Activated CD4-positive, alpha-beta T cell treated with anti-CD3 and anti-CD28 coated beads for 24 hours (primary cell): ENCODE results near the gene WDR4.
"Not testable (repeated sequence)": the region's sequence is repeated elsewhere in the genome, so short reads cannot be mapped to it uniquely, and the experiment has no call there.

ENCODE experiments used
- DNase-seq, 2 donors: peaks; one replicate each; pipeline ENCODE4 v3.0.0-alpha.2; 2020; ENCODE audit warnings: low read depth in 2 of 2

WDR4 gene

GRCh38 chr21:42854246-42855010 lies 24.9 kb downstream of the WDR4 start:
- no peak for DNase-seq

GRCh38 chr21:42853621-42854020 lies 25.7 kb downstream of the WDR4 start:
- no peak for DNase-seq

DNA sequence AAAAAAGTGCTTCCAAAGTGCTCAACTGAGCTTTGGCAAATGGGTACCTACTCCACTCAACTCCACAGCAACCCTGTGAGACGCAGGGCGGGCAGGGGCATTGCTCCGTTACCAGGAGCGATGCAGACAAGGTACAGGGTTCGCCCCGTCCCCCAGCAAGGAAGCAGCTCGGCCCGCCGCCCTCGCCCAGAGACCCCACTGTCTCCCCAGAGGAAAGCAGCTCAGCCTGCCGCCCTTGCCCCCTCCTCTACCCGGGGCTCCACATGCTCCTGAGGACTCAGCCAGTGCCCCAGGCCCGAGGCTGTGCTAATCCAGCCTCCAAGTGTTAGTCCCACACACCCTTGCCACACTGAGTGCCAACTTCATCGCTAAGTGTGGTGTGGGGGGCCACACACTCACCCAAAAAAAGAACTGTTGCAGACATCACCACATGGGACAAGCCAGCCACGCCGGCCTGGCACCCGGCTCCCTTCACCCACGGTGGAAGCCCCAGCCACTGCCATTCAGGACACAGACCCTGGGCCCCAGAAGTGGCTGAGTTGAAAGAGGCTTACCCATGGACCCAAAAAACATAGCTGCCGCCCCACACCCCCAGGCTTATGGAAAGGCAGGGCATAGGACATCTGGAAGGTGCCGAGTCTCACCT lies 26.3 kb downstream of the WDR4 start:
- DNase-seq: no peak

GRCh38 chr21:42851812-42852665 lies 27.3 kb downstream of the WDR4 start:
- no peak for DNase-seq

- no peak for DNase-seq
These were observed 28.4 kb downstream of the WDR4 start for GRCh38 chr21:42850866-42851391.

- DNase-seq: no peak
These were observed 28.9 kb downstream of the WDR4 start for GRCh38 chr21:42850463-42850862.

DNA sequence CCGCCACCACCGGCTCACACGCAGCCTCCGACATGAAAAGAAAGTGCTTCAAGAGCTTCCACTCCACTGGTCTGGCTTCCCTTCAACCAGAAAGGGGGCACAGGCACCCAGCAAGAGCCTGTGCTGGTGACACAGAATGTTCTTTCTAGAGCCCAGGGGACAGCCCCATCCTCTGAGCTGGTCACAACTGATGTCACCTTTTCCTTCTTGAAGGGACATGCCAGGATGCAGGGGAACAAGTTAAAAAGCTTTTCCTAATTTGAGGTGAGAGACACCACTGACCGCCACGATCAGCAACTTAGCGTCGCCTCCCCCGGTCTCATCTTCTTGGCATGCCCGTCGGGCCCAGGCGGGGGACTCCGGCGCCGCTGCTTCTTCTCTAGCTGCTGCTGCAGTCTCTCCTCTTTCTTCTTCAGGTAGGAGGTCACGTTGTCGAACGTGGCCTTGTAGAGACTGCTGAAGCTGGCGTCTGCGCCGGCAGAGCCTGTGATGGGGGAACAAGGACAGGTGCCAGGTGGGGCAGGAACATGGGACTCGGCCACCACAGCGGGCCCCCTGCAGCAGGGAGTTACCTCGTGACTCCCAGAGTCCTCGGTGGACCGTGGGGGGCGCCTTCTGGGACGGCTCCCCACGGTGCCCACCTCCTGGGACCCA lies 29.5 kb downstream of the WDR4 start:
- DNase-seq: no peak

- no peak for DNase-seq
These were observed 30.2 kb downstream of the WDR4 start for GRCh38 chr21:42848932-42849758.

GRCh38 chr21:42848144-42848931 lies 31.0 kb downstream of the WDR4 start:
- not testable (repeated sequence) for DNase-seq

DNA sequence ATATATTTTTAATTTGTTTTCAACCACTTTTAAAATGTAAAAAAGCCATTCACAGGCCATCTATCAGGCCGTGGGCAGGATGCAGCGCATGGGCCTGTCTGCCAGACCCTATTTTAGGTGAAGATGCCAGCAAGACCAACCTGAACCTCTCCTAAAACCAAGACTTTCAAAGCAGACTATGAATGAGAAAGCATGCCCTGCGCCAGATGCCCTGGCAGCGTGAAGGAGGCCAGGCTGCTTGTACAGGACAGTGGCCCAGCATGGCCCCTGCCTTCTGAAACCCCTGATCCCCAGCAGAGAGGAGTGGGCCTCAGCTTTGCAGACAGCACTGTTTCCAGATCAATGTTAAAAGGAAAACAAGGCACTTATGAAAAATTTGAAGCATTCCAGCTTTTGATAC lies 31.6 kb downstream of the WDR4 start:
- DNase-seq: no peak

- no peak for DNase-seq
These were observed 32.2 kb downstream of the WDR4 start for GRCh38 chr21:42847051-42847707.

GRCh38 chr21:42846221-42846620 lies 33.1 kb downstream of the WDR4 start:
- no peak for DNase-seq

- DNase-seq: no peak
These were observed 33.9 kb downstream of the WDR4 start for GRCh38 chr21:42845296-42845965.

DNA sequence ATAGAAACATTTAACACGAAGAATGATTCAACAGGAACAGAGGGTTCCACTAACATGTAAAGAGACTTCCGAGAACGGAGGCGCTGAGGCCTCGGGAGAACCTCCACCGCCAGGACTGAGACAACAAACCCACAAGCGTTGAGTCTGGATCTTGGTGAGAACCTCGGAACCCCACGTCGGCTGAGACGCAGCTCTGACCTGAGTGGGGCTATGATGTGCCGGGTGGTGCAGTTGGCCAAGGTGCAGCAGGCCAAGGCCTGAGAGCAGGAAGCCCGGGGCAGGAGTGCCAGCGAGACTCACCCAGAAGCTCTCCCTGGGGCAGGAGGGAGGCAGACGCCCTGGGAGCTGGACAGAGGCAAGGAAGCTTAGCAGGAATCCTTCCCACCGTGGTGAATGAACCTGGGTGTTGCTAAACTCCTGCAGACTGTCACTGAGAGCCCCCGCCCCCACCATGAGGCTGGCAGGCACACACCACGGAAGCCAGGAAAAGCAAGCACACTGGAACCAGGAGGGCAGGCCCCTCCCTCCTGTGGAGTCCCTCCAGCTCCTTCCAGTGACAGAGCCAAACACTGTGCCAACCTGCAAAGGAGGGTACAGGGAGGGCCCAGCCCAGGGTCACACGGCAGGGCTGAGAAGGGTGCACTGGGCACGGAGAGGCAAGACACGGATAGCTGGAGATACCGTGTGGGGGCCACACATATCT lies 34.8 kb downstream of the WDR4 start:
- no peak for DNase-seq

- DNase-seq: no peak
These were observed 36.3 kb downstream of the WDR4 start for GRCh38 chr21:42843056-42843455.

DNA sequence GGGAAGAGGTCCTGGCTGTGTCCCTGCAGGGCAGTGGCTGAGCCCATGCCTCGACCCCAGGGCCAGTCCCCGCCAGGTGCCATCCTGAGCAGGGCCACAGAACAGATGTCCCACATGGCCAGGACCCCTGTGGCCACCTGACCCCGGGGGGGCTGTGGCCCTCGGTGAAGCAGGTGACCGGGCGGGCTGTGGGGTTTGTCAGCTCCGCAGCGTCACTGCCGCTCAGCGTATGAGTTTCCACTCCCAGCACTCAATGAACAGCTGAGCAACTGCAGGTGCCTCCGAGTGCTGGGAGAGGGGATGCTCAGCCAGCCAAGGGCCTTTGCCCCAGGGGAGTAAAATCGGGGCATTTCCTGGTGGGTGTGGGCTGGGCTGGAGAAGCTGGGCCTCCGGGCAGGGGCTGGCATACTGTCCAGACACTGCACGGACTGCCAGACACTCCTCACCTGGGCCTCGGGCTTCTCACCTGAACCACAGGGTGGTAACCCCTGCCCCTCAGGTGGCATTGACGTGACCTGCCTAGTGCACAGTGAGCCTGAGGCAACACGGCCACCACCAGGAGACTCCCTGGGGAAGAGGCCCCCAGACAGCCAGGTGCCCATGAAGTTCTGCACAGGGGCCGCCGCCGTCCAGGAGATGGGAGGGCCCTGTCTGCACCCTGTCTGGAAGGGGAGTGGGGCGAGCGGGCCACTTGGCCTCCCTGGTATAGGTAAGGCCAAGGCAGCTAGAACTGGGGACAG lies 37.3 kb downstream of the WDR4 start:
- not testable (repeated sequence) for DNase-seq

- DNase-seq: no peak
These were observed 38.0 kb downstream of the WDR4 start for GRCh38 chr21:42841156-42841915.
